H7 (cell line): ENCODE data around the gene SMAD6. TPM values are rescaled to one million over a fixed set of nuclear protein-coding genes. Genes with fewer than 3 reads are reported as not detected.
"Not testable (repeated sequence)": the region's sequence is repeated elsewhere in the genome, so short reads cannot be mapped to it uniquely, and the experiment has no call there.

Source experiments
- DNase-seq: peaks from one replicate; pipeline ENCODE4 v3.0.0; 2012
- H3K27me3 ChIP-seq: 2 replicates; pipeline ENCODE4 v1.6.0; 2011; ENCODE audit warnings: mild to moderate bottlenecking, low read length; ENCODE audit not compliant: control insufficient read depth, insufficient read depth
- H3K36me3 ChIP-seq: replicated peaks from 2 replicates; pipeline ENCODE4 v1.5.1; 2011; ENCODE audit warnings: low read length; ENCODE audit not compliant: control insufficient read depth, insufficient read depth
- H3K4me3 ChIP-seq: 2 replicates; pipeline ENCODE4 v1.5.1; 2011; ENCODE audit warnings: low read depth, mild to moderate bottlenecking, control low read depth, low read length, moderate library complexity; ENCODE audit not compliant: insufficient read depth
- total RNA-seq: library from RNA; depleted of rRNA; stranded (reverse); fragments of >200 nt; shearing (Covaris generic); gene quantifications from 2 replicates; pipeline ENCODE4 v1.2.3, GENCODE V29; 2014

Gene SMAD6
- total RNA-seq, 1 experiment from 2014 or later: 25.4 TPM

DNA sequence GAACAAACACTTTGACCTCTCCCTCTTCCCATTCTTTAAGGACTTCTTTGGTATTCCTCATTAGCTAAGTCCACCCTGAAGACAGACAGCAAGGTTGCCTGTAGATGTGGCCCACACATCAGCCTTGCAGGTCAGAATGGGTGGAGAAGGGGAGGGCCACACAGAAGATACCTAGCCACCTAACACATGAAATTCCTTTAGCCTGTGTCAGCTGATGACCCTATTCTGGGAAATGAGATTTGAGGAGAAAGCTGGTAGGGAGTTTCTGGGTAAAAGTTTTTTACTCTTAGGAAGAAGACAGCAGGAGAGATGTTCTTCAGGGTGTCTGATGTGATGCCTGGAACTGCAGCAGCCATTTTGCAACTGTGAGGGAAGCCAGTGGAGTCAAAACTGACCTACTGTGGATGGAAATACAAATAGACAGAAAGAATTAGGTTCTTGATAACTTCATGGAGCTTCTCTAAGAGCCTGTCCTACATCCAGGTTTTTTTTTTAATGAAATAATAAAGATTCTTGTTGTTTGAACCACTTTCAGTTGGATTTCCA, 17.8 kb upstream of the SMAD6 start:
- H3K27me3 ChIP-seq: no peaks in the 10 kb centered on the region
- H3K4me3 ChIP-seq: no peak overlapping the region
- DNase-seq: no peak
- no peaks in the 10 kb centered on the region for H3K36me3 ChIP-seq

DNA sequence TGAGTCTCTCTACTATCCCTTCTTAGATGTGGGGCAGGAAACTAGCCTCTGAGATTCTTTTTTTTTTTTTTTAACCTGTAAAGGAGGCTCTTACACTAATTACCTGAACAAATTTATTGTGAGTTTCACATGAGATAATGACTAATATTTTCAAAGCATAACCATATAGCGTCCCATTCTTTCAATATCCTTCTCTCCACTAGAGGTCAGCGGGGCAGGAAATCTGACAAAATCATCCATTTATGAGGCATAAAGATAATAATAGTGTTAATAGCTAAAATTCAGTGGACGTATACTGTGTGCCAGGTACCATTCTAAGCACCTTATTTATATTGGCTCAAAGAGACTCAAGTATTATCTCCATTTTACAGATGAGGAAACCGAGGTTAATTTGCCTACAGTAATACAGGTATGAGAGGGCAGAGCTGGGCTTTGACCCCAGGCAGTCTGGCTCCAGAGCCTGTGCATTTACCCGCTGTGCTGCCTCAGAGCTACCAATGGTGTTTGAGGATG, 16.3 kb upstream of the SMAD6 start:
- Histone ChIP-seq H3K4me3 (no peak overlapping the region), H3K36me3 (no peaks in the 10 kb centered on the region), H3K27me3 (no peaks in the 10 kb centered on the region)
- DNase-seq: no peak

- not testable (repeated sequence) for H3K4me3 ChIP-seq, H3K36me3 ChIP-seq, DNase-seq, H3K27me3 ChIP-seq
These were observed 11.1 kb upstream of the SMAD6 start for GRCh38 chr15:66690912-66691311.

- Histone ChIP-seq H3K27me3 (no peaks in the 10 kb centered on the region), H3K36me3 (no peaks in the 10 kb centered on the region), H3K4me3 (no peak overlapping the region)
- no peak for DNase-seq
These were observed 10.3 kb upstream of the SMAD6 start for GRCh38 chr15:66691727-66692126.

DNA sequence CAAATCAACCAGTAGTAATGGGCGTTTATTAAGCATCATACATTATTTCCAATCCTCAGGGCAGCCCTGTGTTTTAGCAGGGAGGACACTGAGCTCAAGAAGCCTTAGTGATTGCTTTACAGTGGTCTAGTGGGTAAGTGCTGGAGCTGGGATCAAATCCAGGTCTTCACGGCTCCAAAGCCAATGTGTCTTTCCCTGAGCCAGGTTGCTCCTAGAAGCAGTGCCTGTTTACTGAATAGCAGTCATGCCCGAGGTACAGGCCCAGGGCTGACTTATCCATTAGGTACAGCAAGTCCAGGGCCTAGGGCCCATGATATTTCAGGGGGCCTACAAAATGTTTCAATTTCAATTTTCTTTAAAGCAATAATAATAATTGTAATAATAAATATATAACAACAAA, 9.6 kb upstream of the SMAD6 start:
- H3K4me3 ChIP-seq: no peak overlapping the region
- DNase-seq: no peak
- H3K27me3 ChIP-seq: no peaks in the 10 kb centered on the region
- H3K36me3 ChIP-seq: no peaks in the 10 kb centered on the region

- Histone ChIP-seq H3K27me3 (no peaks in the 10 kb centered on the region), H3K36me3 (no peaks in the 10 kb centered on the region), H3K4me3 (no peak overlapping the region)
- no peak for DNase-seq
These were observed 9.0 kb upstream of the SMAD6 start for GRCh38 chr15:66692808-66693596.

DNA sequence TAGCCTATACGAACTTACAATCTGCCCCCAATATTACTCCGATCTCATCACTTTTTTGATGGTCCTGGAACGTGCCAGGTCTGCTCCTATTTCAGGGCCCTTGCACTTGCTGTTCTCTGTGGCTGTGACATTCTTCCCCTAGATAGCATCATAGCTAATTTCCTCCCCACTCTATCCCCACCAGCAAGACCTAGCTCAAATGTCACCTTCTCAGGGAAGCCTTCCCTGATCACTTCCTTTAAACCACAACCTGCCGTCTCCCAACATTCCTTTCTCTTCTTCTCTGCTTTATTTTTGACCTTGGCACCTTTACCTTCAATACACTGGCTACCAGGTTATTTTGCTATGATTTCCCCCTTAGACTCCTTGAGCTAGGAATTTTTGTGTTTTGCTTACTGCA, 5.3 kb upstream of the SMAD6 start:
- no peak for DNase-seq
- Histone ChIP-seq H3K4me3 (no peak overlapping the region), H3K27me3 (peaks cover 1% of the 10 kb centered on the region; the same call in 1 of the 2 replicates), H3K36me3 (no peaks in the 10 kb centered on the region)

GRCh38 chr15:66698318-66698961, 3.6 kb upstream of the SMAD6 start:
- DNase-seq: peak; percentile 82
- no peaks in the 10 kb centered on the region for H3K36me3 ChIP-seq
- H3K27me3 ChIP-seq: peaks cover 6% of the 10 kb centered on the region; the same call in 1 of the 2 replicates
- H3K4me3 ChIP-seq: no peak overlapping the region

- DNase-seq: no peak
- Histone ChIP-seq H3K36me3 (no peaks in the 10 kb centered on the region), H3K27me3 (peaks cover 11% of the 10 kb centered on the region; the same call in 1 of the 2 replicates), H3K4me3 (no peak overlapping the region)
These were observed 3.1 kb upstream of the SMAD6 start for GRCh38 chr15:66698971-66699370.

DNA sequence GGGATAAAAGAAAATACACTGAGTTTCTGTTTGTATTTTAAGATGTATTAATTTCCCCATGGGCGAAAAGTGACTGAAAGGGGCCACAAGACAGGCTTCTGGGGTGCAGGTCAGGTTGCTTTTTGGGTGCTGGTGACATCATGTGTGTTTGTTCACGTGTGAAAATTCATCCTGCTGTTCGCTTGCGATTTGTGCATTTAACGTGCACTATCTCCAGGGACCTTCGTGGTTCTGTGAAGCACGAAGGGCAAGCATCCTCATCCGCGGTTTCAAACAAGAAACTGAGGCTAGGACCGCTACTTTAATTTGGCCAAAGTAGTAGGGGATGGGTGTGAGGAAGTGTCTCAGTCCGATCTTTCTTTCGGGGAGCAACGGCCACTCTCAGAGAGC, 1.6 kb upstream of the SMAD6 start:
- H3K27me3 ChIP-seq: peaks cover 21% of the 10 kb centered on the region; the same call in 1 of the 2 replicates
- peak overlapping the region; percentile 80 for H3K4me3 ChIP-seq
- DNase-seq: no peak
- no peaks in the 10 kb centered on the region for H3K36me3 ChIP-seq

GRCh38 chr15:66700802-66701421, 1.1 kb upstream of the SMAD6 start:
- Histone ChIP-seq H3K27me3 (peaks cover 21% of the 10 kb centered on the region; the same call in 1 of the 2 replicates), H3K4me3 (peak overlapping the region; percentile 85), H3K36me3 (no peaks in the 10 kb centered on the region)
- peak; percentile 99 for DNase-seq

GRCh38 chr15:66701422-66702034, 508 bp upstream of the SMAD6 start:
- no peaks in the 10 kb centered on the region for H3K36me3 ChIP-seq
- no peak for DNase-seq
- peak overlapping the region; percentile 85 for H3K4me3 ChIP-seq
- H3K27me3 ChIP-seq: peaks cover 21% of the 10 kb centered on the region; the same call in 1 of the 2 replicates

DNA sequence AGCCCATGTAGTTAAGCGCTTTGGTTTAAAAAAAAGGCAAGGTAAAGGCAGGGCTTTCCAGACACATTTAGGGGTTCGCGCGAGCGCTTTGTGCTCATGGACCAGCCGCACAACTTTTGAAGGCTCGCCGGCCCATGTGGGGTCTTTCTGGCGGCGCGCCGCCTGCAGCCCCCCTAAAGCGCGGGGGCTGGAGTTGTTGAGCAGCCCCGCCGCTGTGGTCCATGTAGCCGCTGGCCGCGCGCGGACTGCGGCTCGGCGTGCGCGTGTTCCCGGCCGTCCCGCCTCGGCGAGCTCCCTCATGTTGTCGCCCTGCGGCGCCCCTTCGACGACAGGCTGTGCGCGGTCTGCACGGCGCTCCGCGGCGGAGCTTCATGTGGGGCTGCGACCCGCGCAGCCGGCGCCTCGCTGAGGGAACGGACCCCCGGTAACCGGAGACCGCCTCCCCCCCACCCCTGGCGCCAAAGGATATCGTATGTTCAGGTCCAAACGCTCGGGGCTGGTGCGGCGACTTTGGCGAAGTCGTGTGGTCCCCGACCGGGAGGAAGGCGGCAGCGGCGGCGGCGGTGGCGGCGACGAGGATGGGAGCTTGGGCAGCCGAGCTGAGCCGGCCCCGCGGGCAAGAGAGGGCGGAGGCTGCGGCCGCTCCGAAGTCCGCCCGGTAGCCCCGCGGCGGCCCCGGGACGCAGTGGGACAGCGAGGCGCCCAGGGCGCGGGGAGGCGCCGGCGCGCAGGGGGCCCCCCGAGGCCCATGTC, 927 bp downstream of the SMAD6 start:
- H3K4me3 ChIP-seq: peak overlapping the region; percentile 85
- peak; percentile 75 for DNase-seq
- peaks cover 21% of the 10 kb centered on the region; the same call in 1 of the 2 replicates for H3K27me3 ChIP-seq
- H3K36me3 ChIP-seq: no peaks in the 10 kb centered on the region
